Astrocyte (in vitro differentiated cells and primary cell): ENCODE results near the gene PLEKHG2. TPM values are rescaled to one million over a fixed set of nuclear protein-coding genes. Genes with fewer than 3 reads are reported as not detected.

Source experiments
- DNase-seq: peaks from one replicate; pipeline ENCODE4 v3.0.0-alpha.2; 2010; ENCODE audit warnings: low read depth
- FAIRE-seq: peaks from 2 replicates; lab custom pipeline; 2011; peaks lifted over from hg19 to GRCh38; lab: Jason Lieb, UNC
- H2AFZ ChIP-seq: 2 replicates; pipeline ENCODE4 v1.6.0; 2012; ENCODE audit warnings: low read depth, low read length, inconsistent platforms
- H3K27ac ChIP-seq: 2 replicates; pipeline ENCODE4 v1.5.1; 2011; ENCODE audit warnings: low read depth, low read length, inconsistent platforms
- H3K27me3 ChIP-seq: 2 replicates; pipeline ENCODE4 v1.6.0; 2011; ENCODE audit warnings: low read length, inconsistent platforms; ENCODE audit not compliant: insufficient read depth
- H3K36me3 ChIP-seq: 2 replicates; pipeline ENCODE4 v1.5.1; 2011; ENCODE audit warnings: low read length, inconsistent platforms; ENCODE audit not compliant: insufficient read depth
- H3K4me1 ChIP-seq: 2 replicates; pipeline ENCODE4 v1.5.1; 2011; ENCODE audit warnings: low read length, inconsistent platforms; ENCODE audit not compliant: insufficient read depth
- H3K4me2 ChIP-seq: 2 replicates; pipeline ENCODE4 v1.6.0; 2012; ENCODE audit warnings: low read length, inconsistent platforms
- H3K4me3 ChIP-seq: 2 replicates; pipeline ENCODE4 v1.5.1; 2011; ENCODE audit warnings: low read depth, mild to moderate bottlenecking, low read length, inconsistent platforms; ENCODE audit not compliant: insufficient read depth
- H3K79me2 ChIP-seq: 2 replicates; pipeline ENCODE4 v1.6.0; 2012; ENCODE audit warnings: mild to moderate bottlenecking, low read length, inconsistent platforms; ENCODE audit not compliant: insufficient read depth
- H3K9ac ChIP-seq: 2 replicates; pipeline ENCODE4 v1.6.0; 2012; ENCODE audit warnings: mild to moderate bottlenecking, low read length, inconsistent platforms
- H3K9me3 ChIP-seq: 2 replicates; pipeline ENCODE4 v1.5.1; 2012; ENCODE audit warnings: low read depth, mild to moderate bottlenecking, low read length, inconsistent platforms; ENCODE audit not compliant: insufficient read depth
- H4K20me1 ChIP-seq: 2 replicates; pipeline ENCODE4 v1.6.0; 2012; ENCODE audit warnings: low read length, inconsistent platforms; ENCODE audit not compliant: insufficient read depth
- H3K27ac Mint-ChIP-seq: one replicate; pipeline ENCODE4 v1.8.0; 2021; ENCODE audit warnings: mild to moderate bottlenecking, mixed read lengths; ENCODE audit not compliant: unreplicated experiment
- H3K27me3 Mint-ChIP-seq: one replicate; pipeline ENCODE4 v1.8.0; 2021; ENCODE audit warnings: low read depth, mixed read lengths; ENCODE audit not compliant: unreplicated experiment
- H3K36me3 Mint-ChIP-seq: one replicate; pipeline ENCODE4 v1.8.0; 2021; ENCODE audit warnings: low read depth, mixed read lengths; ENCODE audit not compliant: unreplicated experiment
- H3K4me1 Mint-ChIP-seq: one replicate; pipeline ENCODE4 v1.8.0; 2021; ENCODE audit warnings: low read depth, mixed read lengths; ENCODE audit not compliant: unreplicated experiment
- H3K4me3 Mint-ChIP-seq: one replicate; pipeline ENCODE4 v1.8.0; 2021; ENCODE audit warnings: mild to moderate bottlenecking, moderate library complexity, mixed read lengths; ENCODE audit not compliant: unreplicated experiment
- H3K9me3 Mint-ChIP-seq: one replicate; pipeline ENCODE4 v1.8.0; 2021; ENCODE audit warnings: mild to moderate bottlenecking, mixed read lengths; ENCODE audit not compliant: unreplicated experiment
- CTCF ChIP-seq: IDR thresholded peaks from 2 replicates; pipeline ENCODE4 v1.5.1; 2011; ENCODE audit warnings: low read depth, mild to moderate bottlenecking, inconsistent platforms, low read length, moderate library complexity; ENCODE audit not compliant: insufficient read depth
- EZH2 ChIP-seq: IDR thresholded peaks from 2 replicates; pipeline ENCODE4 v1.6.1; 2012; ENCODE audit warnings: mild to moderate bottlenecking, low read length, inconsistent platforms; ENCODE audit not compliant: insufficient read depth
- total RNA-seq: library from RNA; stranded (reverse); gene quantifications from 2 replicates; pipeline ENCODE4 v1.2.1, GENCODE V29; 2021

Gene PLEKHG2
- total RNA-seq, 1 donor from 2014 or later: 102 TPM

- Histone ChIP-seq H3K9me3 (no peaks in the 10 kb centered on the region), H3K9ac (peak overlapping the region; percentile 84), H3K27me3 (no peaks in the 10 kb centered on the region), H3K36me3 (peaks cover 24% of the 10 kb centered on the region), H4K20me1 (peaks cover 36% of the 10 kb centered on the region), H3K4me1 (peaks cover 24% of the 10 kb centered on the region), H3K4me2 (peak overlapping the region; percentile 68), H3K27ac (peak overlapping the region; percentile 99), H2AFZ (no peak overlapping the region), H3K79me2 (peaks cover 17% of the 10 kb centered on the region), H3K4me3 (no peak overlapping the region)
- no peaks in the 10 kb centered on the region for H3K27me3 Mint-ChIP-seq
- FAIRE-seq (no peak), DNase-seq (peak; percentile 91)
- H3K27ac Mint-ChIP-seq: peak overlapping the region; percentile 97
- peaks cover 27% of the 10 kb centered on the region for H3K36me3 Mint-ChIP-seq
- H3K9me3 Mint-ChIP-seq: no peaks in the 10 kb centered on the region
- peak overlapping the region; percentile 66 for H3K4me3 Mint-ChIP-seq
- peaks cover 27% of the 10 kb centered on the region for H3K4me1 Mint-ChIP-seq
- TF ChIP-seq EZH2: no peak
- TF ChIP-seq CTCF: no peak
Observed at GRCh38 chr19:39428283-39429112, 16.0 kb downstream of the PLEKHG2 start.

GRCh38 chr19:39430675-39431593, 18.5 kb downstream of the PLEKHG2 start:
- H4K20me1 ChIP-seq: peaks cover 34% of the 10 kb centered on the region
- peaks cover 36% of the 10 kb centered on the region for H3K4me1 ChIP-seq
- H3K4me3 ChIP-seq: peak overlapping the region; percentile 7
- no peaks in the 10 kb centered on the region for H3K9me3 Mint-ChIP-seq
- DNase-seq: peak; percentile 100
- H3K27me3 ChIP-seq: no peaks in the 10 kb centered on the region
- peak overlapping the region; percentile 99 for H3K27ac ChIP-seq
- FAIRE-seq: no peak
- TF ChIP-seq CTCF: no peak
- no peak for TF ChIP-seq EZH2
- peak overlapping the region; percentile 76 for H3K4me2 ChIP-seq
- H3K27ac Mint-ChIP-seq: peak overlapping the region; percentile 89
- H3K36me3 ChIP-seq: peaks cover 26% of the 10 kb centered on the region
- H3K4me3 Mint-ChIP-seq: peak overlapping the region; percentile 20
- H3K79me2 ChIP-seq: peaks cover 37% of the 10 kb centered on the region
- no peaks in the 10 kb centered on the region for H3K9me3 ChIP-seq
- H2AFZ ChIP-seq: no peak overlapping the region
- H3K4me1 Mint-ChIP-seq: peaks cover 34% of the 10 kb centered on the region
- peak overlapping the region; percentile 89 for H3K9ac ChIP-seq
- H3K36me3 Mint-ChIP-seq: peaks cover 14% of the 10 kb centered on the region
- H3K27me3 Mint-ChIP-seq: no peaks in the 10 kb centered on the region
